GM12875 (cell line): ENCODE results near the gene GINS1.

Experiments used
- H3K4me3 ChIP-seq: one replicate; pipeline ENCODE4 v1.5.1; 2011; ENCODE audit warnings: low read depth, low read length, control low read depth
- TF ChIP-seq, protein P1 (sequence below): IDR thresholded peaks from 2 replicates; pipeline ENCODE4 v1.5.1; 2011; ENCODE audit warnings: low read depth, mild to moderate bottlenecking, control low read depth, inconsistent platforms, low read length, moderate library complexity, borderline replicate concordance; ENCODE audit not compliant: insufficient read depth

Gene GINS1

GRCh38 chr20:25487975-25488374, 80.5 kb downstream of the GINS1 start:
- TF ChIP-seq, protein P1, sequence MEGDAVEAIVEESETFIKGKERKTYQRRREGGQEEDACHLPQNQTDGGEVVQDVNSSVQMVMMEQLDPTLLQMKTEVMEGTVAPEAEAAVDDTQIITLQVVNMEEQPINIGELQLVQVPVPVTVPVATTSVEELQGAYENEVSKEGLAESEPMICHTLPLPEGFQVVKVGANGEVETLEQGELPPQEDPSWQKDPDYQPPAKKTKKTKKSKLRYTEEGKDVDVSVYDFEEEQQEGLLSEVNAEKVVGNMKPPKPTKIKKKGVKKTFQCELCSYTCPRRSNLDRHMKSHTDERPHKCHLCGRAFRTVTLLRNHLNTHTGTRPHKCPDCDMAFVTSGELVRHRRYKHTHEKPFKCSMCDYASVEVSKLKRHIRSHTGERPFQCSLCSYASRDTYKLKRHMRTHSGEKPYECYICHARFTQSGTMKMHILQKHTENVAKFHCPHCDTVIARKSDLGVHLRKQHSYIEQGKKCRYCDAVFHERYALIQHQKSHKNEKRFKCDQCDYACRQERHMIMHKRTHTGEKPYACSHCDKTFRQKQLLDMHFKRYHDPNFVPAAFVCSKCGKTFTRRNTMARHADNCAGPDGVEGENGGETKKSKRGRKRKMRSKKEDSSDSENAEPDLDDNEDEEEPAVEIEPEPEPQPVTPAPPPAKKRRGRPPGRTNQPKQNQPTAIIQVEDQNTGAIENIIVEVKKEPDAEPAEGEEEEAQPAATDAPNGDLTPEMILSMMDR = no peak

DNA sequence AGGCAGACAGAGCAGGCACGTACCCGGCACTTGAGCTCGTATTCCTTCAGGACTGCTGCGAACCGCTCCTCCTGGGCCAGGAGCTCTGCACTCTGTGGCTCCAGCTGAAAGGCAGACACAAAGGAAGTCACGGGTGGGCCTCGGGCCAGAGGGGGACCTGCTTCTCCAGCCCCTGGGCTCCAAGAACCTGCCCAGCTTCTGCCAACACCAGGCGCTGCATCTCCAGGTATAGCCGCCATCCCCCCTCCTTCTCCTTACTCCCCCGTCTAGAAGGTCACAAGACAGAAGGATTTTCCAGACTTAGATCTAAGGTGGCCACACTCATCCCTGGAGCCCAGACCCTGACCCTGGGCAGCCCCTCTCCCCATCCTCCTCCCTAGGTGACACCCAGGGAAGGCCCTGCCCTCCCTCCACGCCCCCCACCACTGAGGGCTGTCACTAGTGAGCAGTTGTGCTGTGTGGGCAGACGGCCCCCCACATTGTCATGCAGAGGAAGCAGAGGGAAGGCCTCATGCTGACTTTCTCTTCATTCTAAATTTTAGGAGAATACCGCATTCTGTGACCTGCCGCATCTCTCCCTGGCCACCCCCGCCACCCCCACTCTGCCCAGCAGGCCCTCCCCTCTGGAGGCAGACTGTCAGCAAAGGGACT, 81.9 kb downstream of the GINS1 start:
- TF ChIP-seq, protein P1 = no peak
- H3K4me3 ChIP-seq = no peak overlapping the region

More at GRCh38 chr20:25487975-25488374, 80.5 kb downstream of the GINS1 start:
- no peak overlapping the region for H3K4me3 ChIP-seq

DNA sequence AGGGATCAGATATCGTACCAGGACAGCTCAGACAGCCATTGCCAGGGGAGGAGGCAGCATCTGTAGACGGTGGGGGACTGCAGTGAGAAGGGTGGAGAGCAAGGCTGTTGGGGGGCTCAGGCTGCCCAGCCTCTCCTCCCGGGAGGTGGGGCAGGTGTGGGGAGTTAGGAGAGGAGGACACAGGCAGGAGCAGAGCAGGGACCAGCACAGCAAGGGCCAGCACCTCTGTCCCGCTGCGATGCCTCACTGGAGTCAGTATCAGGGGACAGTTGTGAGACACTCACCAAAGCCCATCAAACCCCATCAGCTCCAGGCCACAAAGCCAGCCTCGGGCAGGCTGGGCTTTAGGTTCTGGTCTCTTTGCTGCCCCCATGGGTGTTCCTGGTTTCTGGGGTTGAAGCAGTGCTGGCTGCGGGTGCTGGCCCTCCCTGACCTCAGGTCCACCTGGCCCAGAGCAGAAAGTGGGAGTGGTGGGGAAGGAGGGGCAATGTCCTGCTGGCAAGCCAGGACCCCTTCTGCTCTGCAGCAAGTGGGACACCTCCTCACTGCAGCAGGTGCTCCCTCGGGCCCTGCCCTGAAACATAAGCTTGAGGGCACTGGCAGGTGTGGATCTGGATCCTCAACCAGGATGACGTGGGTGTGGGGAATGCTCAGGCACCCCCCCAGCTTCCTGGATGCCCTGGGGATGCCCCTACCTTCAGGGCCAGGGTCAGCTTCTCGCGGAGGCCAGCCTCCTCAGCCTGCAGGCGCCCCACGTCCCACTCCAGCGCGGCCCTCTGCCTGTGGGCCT, 83.4 kb downstream of the GINS1 start:
- H3K4me3 ChIP-seq = no peak overlapping the region
- TF ChIP-seq, protein P1 = no peak

DNA sequence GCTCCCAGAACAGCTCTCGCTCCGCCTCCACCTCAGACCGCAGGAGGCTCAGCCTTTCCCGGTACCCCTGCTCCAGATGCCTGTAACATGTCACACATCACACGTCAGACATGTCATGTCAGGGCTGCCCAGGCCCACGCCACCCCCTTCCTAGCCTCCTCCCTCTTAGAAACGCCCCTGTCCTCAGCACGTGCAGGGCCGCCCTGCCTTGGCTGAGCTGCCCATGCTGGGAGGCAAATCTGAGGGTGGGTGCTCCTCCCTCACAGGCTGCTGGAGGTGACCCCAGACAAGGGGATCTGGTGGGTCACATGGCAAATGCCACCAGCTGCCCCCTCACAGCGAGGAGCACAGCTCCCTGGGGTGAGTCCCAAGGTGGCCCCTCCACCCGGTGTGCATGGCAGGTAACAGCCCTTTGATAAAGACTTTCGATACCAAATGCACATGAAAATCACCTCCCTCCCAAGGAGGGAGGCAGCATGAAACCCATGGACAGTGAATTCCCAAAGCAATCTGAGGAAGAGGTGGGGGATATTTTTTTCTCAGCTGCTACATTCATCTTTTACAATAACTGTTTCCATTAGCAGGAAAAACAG, 84.1 kb downstream of the GINS1 start:
- no peak overlapping the region for H3K4me3 ChIP-seq
- TF ChIP-seq, protein P1 = no peak

GRCh38 chr20:25493137-25493536, 85.7 kb downstream of the GINS1 start:
- H3K4me3 ChIP-seq = no peak overlapping the region
- TF ChIP-seq, protein P1 = no peak

- TF ChIP-seq, protein P1 = no peak
- H3K4me3 ChIP-seq = no peak overlapping the region
Observed at GRCh38 chr20:25493748-25494505, 86.5 kb downstream of the GINS1 start.
